ENCODE results near the gene TIGD6.

Gene TIGD6

DNA sequence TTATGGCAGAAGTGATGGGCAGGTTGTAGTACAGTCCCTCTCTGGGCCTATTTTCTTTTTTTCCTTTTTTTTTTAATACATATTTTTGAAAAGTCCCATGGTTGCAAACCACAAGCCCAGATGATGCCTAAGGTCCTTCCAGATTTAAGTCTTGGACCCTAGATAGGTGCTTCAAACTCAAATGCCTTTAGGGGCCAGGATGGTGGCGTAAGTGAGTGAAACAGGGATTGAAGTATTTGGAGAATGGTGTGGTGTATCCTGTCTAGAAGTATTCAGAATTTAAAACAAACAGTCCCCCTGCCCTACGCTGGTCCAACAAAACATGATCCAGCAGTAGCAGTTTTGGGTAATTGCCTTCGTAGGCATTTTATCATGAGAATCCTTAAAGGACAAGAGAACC lies 2.2 kb downstream of the TIGD6 start:
- no peak for DNase-seq (ENCODE audit: extremely low read depth, insufficient read length)
- Histone ChIP-seq H3K27me3 (replicated peaks; ENCODE audit: control insufficient read depth, insufficient read depth, low read length) (no peaks in the 10 kb centered on the region), H3K36me3 (ENCODE audit: control insufficient read depth, insufficient read depth, low read length) (peaks cover 7% of the 10 kb centered on the region), H3K4me3 (replicated peaks; ENCODE audit: low read depth, low read length) (no peak overlapping the region)
- TF ChIP-seq, protein P1, sequence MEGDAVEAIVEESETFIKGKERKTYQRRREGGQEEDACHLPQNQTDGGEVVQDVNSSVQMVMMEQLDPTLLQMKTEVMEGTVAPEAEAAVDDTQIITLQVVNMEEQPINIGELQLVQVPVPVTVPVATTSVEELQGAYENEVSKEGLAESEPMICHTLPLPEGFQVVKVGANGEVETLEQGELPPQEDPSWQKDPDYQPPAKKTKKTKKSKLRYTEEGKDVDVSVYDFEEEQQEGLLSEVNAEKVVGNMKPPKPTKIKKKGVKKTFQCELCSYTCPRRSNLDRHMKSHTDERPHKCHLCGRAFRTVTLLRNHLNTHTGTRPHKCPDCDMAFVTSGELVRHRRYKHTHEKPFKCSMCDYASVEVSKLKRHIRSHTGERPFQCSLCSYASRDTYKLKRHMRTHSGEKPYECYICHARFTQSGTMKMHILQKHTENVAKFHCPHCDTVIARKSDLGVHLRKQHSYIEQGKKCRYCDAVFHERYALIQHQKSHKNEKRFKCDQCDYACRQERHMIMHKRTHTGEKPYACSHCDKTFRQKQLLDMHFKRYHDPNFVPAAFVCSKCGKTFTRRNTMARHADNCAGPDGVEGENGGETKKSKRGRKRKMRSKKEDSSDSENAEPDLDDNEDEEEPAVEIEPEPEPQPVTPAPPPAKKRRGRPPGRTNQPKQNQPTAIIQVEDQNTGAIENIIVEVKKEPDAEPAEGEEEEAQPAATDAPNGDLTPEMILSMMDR (IDR thresholded peaks at IDR 0.05; ENCODE audit: insufficient read depth, low read length, poor library complexity, severe bottlenecking), result no peak

- H3K4me3 ChIP-seq (replicated peaks; ENCODE audit: low read depth, low read length), result no peak overlapping the region
- TF ChIP-seq, protein P1 (IDR thresholded peaks at IDR 0.05; ENCODE audit: insufficient read depth, low read length, poor library complexity, severe bottlenecking), result no peak
- no peak for DNase-seq (ENCODE audit: extremely low read depth, insufficient read length)
- peaks cover 7% of the 10 kb centered on the region for H3K36me3 ChIP-seq (ENCODE audit: control insufficient read depth, insufficient read depth, low read length)
- H3K27me3 ChIP-seq (replicated peaks; ENCODE audit: control insufficient read depth, insufficient read depth, low read length), result no peaks in the 10 kb centered on the region
Observed at GRCh38 chr5:149996205-149996890, 4.1 kb downstream of the TIGD6 start.

GRCh38 chr5:149995385-149996204 lies 4.9 kb downstream of the TIGD6 start:
- TF ChIP-seq, protein P1 (IDR thresholded peaks at IDR 0.05; ENCODE audit: insufficient read depth, low read length, poor library complexity, severe bottlenecking), result no peak
- Histone ChIP-seq H3K27me3 (replicated peaks; ENCODE audit: control insufficient read depth, insufficient read depth, low read length) (no peaks in the 10 kb centered on the region), H3K36me3 (ENCODE audit: control insufficient read depth, insufficient read depth, low read length) (peaks cover 7% of the 10 kb centered on the region), H3K4me3 (replicated peaks; ENCODE audit: low read depth, low read length) (no peak overlapping the region)
- DNase-seq (ENCODE audit: extremely low read depth, insufficient read length), result no peak

GRCh38 chr5:149993471-149993870 lies 7.0 kb downstream of the TIGD6 start:
- TF ChIP-seq, protein P1 (IDR thresholded peaks at IDR 0.05; ENCODE audit: insufficient read depth, low read length, poor library complexity, severe bottlenecking), result no peak
- no peak for DNase-seq (ENCODE audit: extremely low read depth, insufficient read length)
- H3K27me3 ChIP-seq (replicated peaks; ENCODE audit: control insufficient read depth, insufficient read depth, low read length), result no peaks in the 10 kb centered on the region
- H3K36me3 ChIP-seq (ENCODE audit: control insufficient read depth, insufficient read depth, low read length), result peaks cover 7% of the 10 kb centered on the region
- no peak overlapping the region for H3K4me3 ChIP-seq (replicated peaks; ENCODE audit: low read depth, low read length)

DNA sequence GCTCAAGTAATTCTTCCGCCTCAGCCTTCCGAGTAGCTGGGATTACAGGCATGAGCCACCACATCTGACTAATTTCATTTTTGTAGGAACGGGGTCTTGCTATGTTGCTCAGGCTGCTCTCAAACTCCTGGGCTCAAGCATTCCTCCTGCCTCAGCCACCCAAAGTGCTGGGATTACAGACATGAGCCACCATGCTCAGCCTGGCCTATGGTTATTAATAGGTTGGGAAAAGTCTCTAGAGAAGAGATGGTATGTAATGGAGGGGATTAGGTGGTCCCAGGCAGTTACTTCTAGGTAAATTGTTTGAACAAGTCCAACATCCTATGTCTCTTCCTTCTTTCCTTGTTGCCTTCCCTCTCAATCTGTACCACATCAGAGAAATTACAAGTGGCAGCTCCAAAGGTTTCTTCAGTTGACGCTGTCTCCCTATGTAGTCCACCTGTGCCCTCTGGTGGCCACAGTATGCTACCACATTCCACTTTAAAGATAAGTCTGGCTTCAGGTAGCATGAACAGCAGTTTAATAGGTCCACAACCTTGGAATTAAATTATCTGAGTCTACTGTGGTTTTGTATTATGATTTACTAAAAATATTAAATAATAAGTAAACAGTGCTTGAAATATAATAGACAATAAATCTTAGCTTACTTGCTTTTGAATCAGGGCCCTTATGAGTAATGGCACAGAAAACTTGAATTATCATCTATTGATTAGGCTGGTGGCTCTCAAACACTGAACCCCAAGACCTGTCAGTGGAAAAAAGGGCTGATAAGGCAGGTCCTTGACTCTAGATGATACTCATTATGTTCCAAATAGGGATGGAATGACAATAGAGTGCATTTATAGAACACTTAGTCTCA lies 9.7 kb downstream of the TIGD6 start:
- Histone ChIP-seq H3K4me3 (replicated peaks; ENCODE audit: low read depth, low read length) (no peak overlapping the region), H3K27me3 (replicated peaks; ENCODE audit: control insufficient read depth, insufficient read depth, low read length) (no peaks in the 10 kb centered on the region), H3K36me3 (ENCODE audit: control insufficient read depth, insufficient read depth, low read length) (peaks cover 7% of the 10 kb centered on the region)
- no peak for DNase-seq (ENCODE audit: extremely low read depth, insufficient read length)
- TF ChIP-seq, protein P1 (IDR thresholded peaks at IDR 0.05; ENCODE audit: insufficient read depth, low read length, poor library complexity, severe bottlenecking), result peak; percentile 92
